Measurements from ENCODE around the gene SCYL1.

The SCYL1 gene

DNA sequence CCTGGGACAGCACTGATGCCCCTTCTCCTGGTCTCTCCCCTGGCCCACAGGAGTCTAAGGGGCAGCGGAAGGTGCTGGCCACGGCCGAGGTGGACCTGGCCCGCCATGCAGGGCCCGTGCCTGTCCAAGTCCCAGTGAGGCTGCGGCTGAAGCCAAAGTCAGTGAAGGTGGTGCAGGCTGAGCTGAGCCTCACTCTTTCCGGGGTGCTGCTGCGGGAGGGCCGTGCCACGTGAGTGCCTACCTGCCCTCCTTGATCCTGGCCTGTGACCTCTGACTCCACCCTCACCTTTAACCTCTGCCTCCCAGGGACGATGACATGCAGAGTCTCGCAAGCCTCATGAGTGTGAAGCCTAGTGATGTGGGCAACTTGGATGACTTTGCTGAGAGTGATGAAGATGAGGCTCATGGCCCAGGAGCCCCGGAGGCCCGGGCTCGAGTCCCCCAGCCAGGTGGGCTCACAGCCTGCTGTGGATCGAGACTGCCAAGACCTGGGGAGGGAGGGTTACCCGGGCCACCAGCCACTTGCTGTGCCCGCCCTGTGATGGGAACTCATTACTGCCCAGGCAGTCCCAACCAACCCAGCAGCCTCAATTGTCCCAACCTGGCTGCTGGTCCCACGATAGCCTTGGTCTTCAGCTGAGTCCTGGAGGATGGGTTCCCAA lies 55.3 kb downstream of the SCYL1 start:
- POLR2A ChIA-PET, result no interaction called here
- CTCF ChIA-PET, result interaction anchor here (1.3 to 6.8 kb wide), 2 partner anchors 10 to 14 kb away, joined by 3 to 60 read pairs; no protein-coding TSS in a partner anchor
- TF ChIP-seq, protein P1, sequence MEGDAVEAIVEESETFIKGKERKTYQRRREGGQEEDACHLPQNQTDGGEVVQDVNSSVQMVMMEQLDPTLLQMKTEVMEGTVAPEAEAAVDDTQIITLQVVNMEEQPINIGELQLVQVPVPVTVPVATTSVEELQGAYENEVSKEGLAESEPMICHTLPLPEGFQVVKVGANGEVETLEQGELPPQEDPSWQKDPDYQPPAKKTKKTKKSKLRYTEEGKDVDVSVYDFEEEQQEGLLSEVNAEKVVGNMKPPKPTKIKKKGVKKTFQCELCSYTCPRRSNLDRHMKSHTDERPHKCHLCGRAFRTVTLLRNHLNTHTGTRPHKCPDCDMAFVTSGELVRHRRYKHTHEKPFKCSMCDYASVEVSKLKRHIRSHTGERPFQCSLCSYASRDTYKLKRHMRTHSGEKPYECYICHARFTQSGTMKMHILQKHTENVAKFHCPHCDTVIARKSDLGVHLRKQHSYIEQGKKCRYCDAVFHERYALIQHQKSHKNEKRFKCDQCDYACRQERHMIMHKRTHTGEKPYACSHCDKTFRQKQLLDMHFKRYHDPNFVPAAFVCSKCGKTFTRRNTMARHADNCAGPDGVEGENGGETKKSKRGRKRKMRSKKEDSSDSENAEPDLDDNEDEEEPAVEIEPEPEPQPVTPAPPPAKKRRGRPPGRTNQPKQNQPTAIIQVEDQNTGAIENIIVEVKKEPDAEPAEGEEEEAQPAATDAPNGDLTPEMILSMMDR (IDR thresholded peaks at IDR 0.05; ENCODE audit: insufficient read depth, low read length, missing control alignments), result no peak
- no peak overlapping the region for H3K4me3 ChIP-seq (ENCODE audit: low read depth, low read length)
- no peak for DNase-seq (ENCODE audit: low read depth, low spot score)

DNA sequence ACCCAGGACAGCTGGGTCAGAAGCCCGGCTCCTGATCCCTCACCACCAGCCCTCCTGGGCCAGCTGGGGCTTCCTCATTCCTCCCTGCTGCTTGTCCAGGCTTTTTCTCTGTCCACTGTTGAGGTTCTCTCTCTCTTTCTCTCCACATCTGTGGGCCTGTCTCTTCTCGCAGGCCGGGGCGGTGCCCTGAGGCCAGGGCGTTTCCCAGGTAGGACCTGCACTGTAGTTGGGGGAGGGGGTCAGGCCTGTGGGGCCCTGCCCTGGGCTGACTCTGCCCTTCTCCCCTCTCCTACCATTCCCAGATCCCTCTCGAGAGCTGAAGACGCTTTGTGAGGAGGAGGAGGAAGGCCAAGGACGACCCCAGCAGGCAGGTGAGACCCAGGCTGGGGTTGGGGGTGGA lies 55.9 kb downstream of the SCYL1 start:
- CTCF ChIA-PET, result interaction anchor here (1.3 to 6.8 kb wide), 3 partner anchors 9 to 13 kb away, joined by 3 to 60 read pairs (median 4); no protein-coding TSS in a partner anchor
- TF ChIP-seq, protein P1 (IDR thresholded peaks at IDR 0.05; ENCODE audit: insufficient read depth, low read length, missing control alignments), result no peak
- DNase-seq (ENCODE audit: low read depth, low spot score), result no peak
- POLR2A ChIA-PET, result no interaction called here
- H3K4me3 ChIP-seq (ENCODE audit: low read depth, low read length), result no peak overlapping the region

DNA sequence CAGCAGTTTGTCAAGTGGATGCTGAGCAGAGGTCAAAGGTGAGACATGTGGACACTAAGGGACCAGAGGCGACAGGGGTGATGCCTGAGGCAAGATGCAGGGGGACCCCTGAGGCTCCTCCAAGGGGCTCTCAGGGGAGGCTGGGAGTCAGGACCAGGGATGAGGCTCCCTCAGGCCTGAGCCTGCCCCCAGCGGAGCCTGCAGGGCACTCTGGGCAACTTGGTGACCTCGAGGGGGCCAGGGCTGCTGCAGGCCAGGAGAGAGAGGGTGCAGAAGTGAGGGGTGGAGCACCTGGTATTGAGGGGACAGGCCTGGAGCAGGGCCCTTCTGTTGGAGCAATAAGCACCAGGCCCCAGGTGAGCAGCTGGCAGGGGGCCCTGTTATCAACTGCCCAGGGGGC lies 57.0 kb downstream of the SCYL1 start:
- ChIA-PET POLR2A (no interaction called here), CTCF (interaction anchor here (0.9 to 6.8 kb wide), 3 partner anchors 8 to 12 kb away, joined by 3 to 60 read pairs (median 4); no protein-coding TSS in a partner anchor)
- no peak overlapping the region for H3K4me3 ChIP-seq (ENCODE audit: low read depth, low read length)
- TF ChIP-seq, protein P1 (IDR thresholded peaks at IDR 0.05; ENCODE audit: insufficient read depth, low read length, missing control alignments), result no peak
- no peak for DNase-seq (ENCODE audit: low read depth, low spot score)

DNA sequence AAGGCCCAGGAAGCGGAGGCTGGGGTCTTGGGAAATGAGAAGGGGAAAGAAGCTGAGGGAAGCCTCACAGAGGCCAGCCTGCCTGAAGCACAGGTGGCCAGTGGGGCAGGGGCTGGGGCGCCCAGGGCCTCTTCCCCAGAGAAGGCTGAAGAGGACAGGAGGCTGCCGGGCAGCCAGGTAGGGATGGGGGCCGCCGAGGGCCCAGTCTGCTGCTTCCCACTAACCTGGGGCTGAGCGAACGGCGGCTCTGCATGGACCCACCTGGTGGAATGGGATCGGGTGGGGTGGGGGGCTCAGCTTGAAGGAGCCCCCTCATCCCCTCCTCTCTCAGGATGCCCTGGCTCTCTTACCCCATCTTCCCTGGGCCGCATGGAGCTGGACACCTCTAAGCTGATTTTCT lies 58.7 kb downstream of the SCYL1 start:
- no peak overlapping the region for H3K4me3 ChIP-seq (ENCODE audit: low read depth, low read length)
- ChIA-PET CTCF (interaction anchor here (6.1 to 6.8 kb wide), 2 partner anchors 10 to 12 kb away, joined by 35 to 60 read pairs; partner anchors contain the start of genes FAM89B and ZNRD2), POLR2A (interaction anchor here (1.1 kb wide), 1 partner anchor 24 kb away, joined by 4 read pairs; no protein-coding TSS in a partner anchor)
- DNase-seq (ENCODE audit: low read depth, low spot score), result no peak
- TF ChIP-seq, protein P1 (IDR thresholded peaks at IDR 0.05; ENCODE audit: insufficient read depth, low read length, missing control alignments), result no peak

DNA sequence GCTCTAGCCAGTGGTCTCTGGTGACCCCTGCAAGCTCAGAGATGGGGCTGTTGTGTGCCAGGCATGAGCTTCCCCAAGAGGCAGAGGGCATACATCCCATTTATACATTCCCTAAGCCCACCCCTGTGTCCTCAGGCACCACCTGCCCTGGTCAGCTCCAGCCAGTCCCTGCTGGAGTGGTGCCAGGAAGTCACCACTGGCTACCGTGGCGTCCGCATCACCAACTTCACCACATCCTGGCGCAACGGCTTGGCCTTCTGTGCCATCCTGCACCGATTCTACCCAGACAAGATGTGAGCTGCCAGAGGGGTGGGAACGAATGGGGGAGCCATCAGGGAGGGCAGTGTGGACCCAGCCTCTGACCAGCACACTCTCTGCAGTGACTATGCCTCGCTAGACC lies 59.2 kb downstream of the SCYL1 start:
- ChIA-PET POLR2A (interaction anchor here (1.1 kb wide), 1 partner anchor 23 kb away, joined by 4 read pairs; no protein-coding TSS in a partner anchor), CTCF (interaction anchor here (4.7 to 6.8 kb wide), 3 partner anchors 8 to 12 kb away, joined by 35 to 60 read pairs (median 46); partner anchors contain the start of genes EHBP1L1, FAM89B and ZNRD2)
- no peak for DNase-seq (ENCODE audit: low read depth, low spot score)
- no peak overlapping the region for H3K4me3 ChIP-seq (ENCODE audit: low read depth, low read length)
- TF ChIP-seq, protein P1 (IDR thresholded peaks at IDR 0.05; ENCODE audit: insufficient read depth, low read length, missing control alignments), result no peak

DNA sequence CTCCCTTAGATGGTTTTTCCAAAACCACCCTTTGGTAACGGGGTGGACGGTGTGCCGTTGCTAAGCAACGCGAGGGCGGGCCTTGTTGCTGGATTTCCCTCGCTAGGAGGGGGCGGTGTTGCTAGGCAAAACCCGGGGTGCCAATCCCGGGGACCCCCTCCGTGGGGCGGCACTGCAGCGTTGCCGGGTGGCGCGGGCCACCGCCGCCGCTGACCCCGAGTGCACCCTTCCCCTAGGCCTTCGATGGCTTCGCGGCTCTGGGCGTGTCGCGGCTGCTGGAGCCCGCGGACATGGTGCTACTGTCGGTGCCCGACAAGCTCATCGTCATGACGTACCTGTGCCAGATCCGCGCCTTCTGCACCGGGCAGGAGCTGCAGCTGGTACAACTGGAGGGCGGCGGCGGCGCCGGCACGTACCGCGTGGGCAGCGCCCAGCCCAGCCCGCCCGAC lies 59.9 kb downstream of the SCYL1 start:
- DNase-seq (ENCODE audit: low read depth, low spot score), result no peak
- TF ChIP-seq, protein P1 (IDR thresholded peaks at IDR 0.05; ENCODE audit: insufficient read depth, low read length, missing control alignments), result no peak
- POLR2A ChIA-PET, result interaction anchor here (1.1 kb wide), 1 partner anchor 23 kb away, joined by 4 read pairs; no protein-coding TSS in a partner anchor
- CTCF ChIA-PET, result interaction anchor here (4.7 to 6.8 kb wide), 3 partner anchors 8 to 13 kb away, joined by 35 to 60 read pairs (median 46); partner anchors contain the start of genes EHBP1L1, FAM89B and ZNRD2
- no peak overlapping the region for H3K4me3 ChIP-seq (ENCODE audit: low read depth, low read length)
